Chondrocyte (in vitro differentiated cells): ENCODE results near the gene MEGF6. TPM values are rescaled to one million over a fixed set of nuclear protein-coding genes. Genes with fewer than 3 reads are reported as not detected.

Experiments
- DNase-seq: peaks from one replicate; pipeline ENCODE4 v3.0.0; 2021; ENCODE audit warnings: mixed read lengths, low spot score
- H3K27ac Mint-ChIP-seq: one replicate; pipeline ENCODE4 v1.8.0; 2021; ENCODE audit warnings: mild to moderate bottlenecking, moderate library complexity, mixed read lengths; ENCODE audit not compliant: unreplicated experiment
- H3K27me3 Mint-ChIP-seq: 2 replicates; pipeline ENCODE4 v1.8.0; 2021; ENCODE audit warnings: low read depth, mixed read lengths
- H3K36me3 Mint-ChIP-seq: 2 replicates; pipeline ENCODE4 v1.8.0; 2021; ENCODE audit warnings: low read depth, mixed read lengths
- H3K4me1 Mint-ChIP-seq: 2 replicates; pipeline ENCODE4 v1.8.0; 2021; ENCODE audit warnings: low read depth, mild to moderate bottlenecking, mixed read lengths
- H3K4me3 Mint-ChIP-seq: one replicate; pipeline ENCODE4 v1.8.0; 2021; ENCODE audit warnings: mild to moderate bottlenecking, moderate library complexity, mixed read lengths; ENCODE audit not compliant: unreplicated experiment
- H3K9me3 Mint-ChIP-seq: 2 replicates; pipeline ENCODE4 v1.8.0; 2021; ENCODE audit warnings: low read depth, mixed read lengths
- CTCF ChIP-seq: fragments of 200-600 bp; sonication (generic); IDR thresholded peaks from 2 replicates; pipeline ENCODE4 v1.5.0; 2021; ENCODE audit warnings: antibody characterized with exemption, mild to moderate bottlenecking, moderate library complexity
- total RNA-seq: library from RNA; stranded (reverse); gene quantifications from 3 replicates; pipeline ENCODE4 v1.2.1, GENCODE V29; 2021

Gene MEGF6
- total RNA-seq, 1 donor from 2014 or later, result 328 TPM

GRCh38 chr1:3466366-3467075, 144.8 kb downstream of the MEGF6 start:
- H3K4me1 Mint-ChIP-seq, result peaks cover 18% of the 10 kb centered on the region
- no peak for TF ChIP-seq CTCF
- DNase-seq, result peak; percentile 85
- no peak overlapping the region for H3K27ac Mint-ChIP-seq
- no peaks in the 10 kb centered on the region for H3K27me3 Mint-ChIP-seq
- H3K4me3 Mint-ChIP-seq, result no peak overlapping the region
- no peaks in the 10 kb centered on the region for H3K9me3 Mint-ChIP-seq
- no peaks in the 10 kb centered on the region for H3K36me3 Mint-ChIP-seq

GRCh38 chr1:3465935-3466321, 145.4 kb downstream of the MEGF6 start:
- no peaks in the 10 kb centered on the region for H3K36me3 Mint-ChIP-seq
- DNase-seq, result peak; percentile 80
- no peaks in the 10 kb centered on the region for H3K27me3 Mint-ChIP-seq
- no peak for TF ChIP-seq CTCF
- no peaks in the 10 kb centered on the region for H3K9me3 Mint-ChIP-seq
- peaks cover 16% of the 10 kb centered on the region for H3K4me1 Mint-ChIP-seq
- no peak overlapping the region for H3K4me3 Mint-ChIP-seq
- H3K27ac Mint-ChIP-seq, result no peak overlapping the region

GRCh38 chr1:3465091-3465934, 146.0 kb downstream of the MEGF6 start:
- peak; percentile 74 for DNase-seq

GRCh38 chr1:3464649-3465025, 146.7 kb downstream of the MEGF6 start:
- TF ChIP-seq CTCF, result no peak
- H3K27me3 Mint-ChIP-seq, result no peaks in the 10 kb centered on the region

More at GRCh38 chr1:3465091-3465934, 146.0 kb downstream of the MEGF6 start:
- Mint-ChIP-seq H3K27ac (no peak overlapping the region), H3K4me3 (no peak overlapping the region), H3K27me3 (no peaks in the 10 kb centered on the region), H3K4me1 (peaks cover 16% of the 10 kb centered on the region), H3K9me3 (no peaks in the 10 kb centered on the region), H3K36me3 (no peaks in the 10 kb centered on the region)
- no peak for TF ChIP-seq CTCF

GRCh38 chr1:3463891-3464648, 147.2 kb downstream of the MEGF6 start:
- Mint-ChIP-seq H3K36me3 (no peaks in the 10 kb centered on the region), H3K4me1 (peaks cover 26% of the 10 kb centered on the region), H3K9me3 (no peaks in the 10 kb centered on the region), H3K27me3 (no peaks in the 10 kb centered on the region), H3K4me3 (no peak overlapping the region), H3K27ac (no peak overlapping the region)
- peak; percentile 86 for DNase-seq
- TF ChIP-seq CTCF, result no peak

More at GRCh38 chr1:3464649-3465025, 146.7 kb downstream of the MEGF6 start:
- Mint-ChIP-seq H3K4me1 (peaks cover 20% of the 10 kb centered on the region), H3K27ac (no peak overlapping the region), H3K36me3 (no peaks in the 10 kb centered on the region), H3K9me3 (no peaks in the 10 kb centered on the region), H3K4me3 (no peak overlapping the region)
- DNase-seq, result peak; percentile 58
